AG09319 (cell line): ENCODE data around the gene BRME1.
A peak's percentile ranks its signal among the peaks of the same experiment; 100 is the strongest.

Experiments used
- DNase-seq: peaks from one replicate; pipeline ENCODE4 v3.0.0-alpha.2; 2010; ENCODE audit warnings: low read depth; ENCODE audit errors: extremely low read depth
- TF ChIP-seq, protein P1 (sequence below): IDR thresholded peaks from 2 replicates; pipeline ENCODE4 v1.5.1; 2011; ENCODE audit warnings: low read depth, mild to moderate bottlenecking, inconsistent platforms, low read length, moderate library complexity

BRME1 gene

GRCh38 chr19:13835791-13836723 lies 69.9 kb downstream of the BRME1 start:
- TF ChIP-seq, protein P1, sequence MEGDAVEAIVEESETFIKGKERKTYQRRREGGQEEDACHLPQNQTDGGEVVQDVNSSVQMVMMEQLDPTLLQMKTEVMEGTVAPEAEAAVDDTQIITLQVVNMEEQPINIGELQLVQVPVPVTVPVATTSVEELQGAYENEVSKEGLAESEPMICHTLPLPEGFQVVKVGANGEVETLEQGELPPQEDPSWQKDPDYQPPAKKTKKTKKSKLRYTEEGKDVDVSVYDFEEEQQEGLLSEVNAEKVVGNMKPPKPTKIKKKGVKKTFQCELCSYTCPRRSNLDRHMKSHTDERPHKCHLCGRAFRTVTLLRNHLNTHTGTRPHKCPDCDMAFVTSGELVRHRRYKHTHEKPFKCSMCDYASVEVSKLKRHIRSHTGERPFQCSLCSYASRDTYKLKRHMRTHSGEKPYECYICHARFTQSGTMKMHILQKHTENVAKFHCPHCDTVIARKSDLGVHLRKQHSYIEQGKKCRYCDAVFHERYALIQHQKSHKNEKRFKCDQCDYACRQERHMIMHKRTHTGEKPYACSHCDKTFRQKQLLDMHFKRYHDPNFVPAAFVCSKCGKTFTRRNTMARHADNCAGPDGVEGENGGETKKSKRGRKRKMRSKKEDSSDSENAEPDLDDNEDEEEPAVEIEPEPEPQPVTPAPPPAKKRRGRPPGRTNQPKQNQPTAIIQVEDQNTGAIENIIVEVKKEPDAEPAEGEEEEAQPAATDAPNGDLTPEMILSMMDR = no peak
- DNase-seq = no peak

DNA sequence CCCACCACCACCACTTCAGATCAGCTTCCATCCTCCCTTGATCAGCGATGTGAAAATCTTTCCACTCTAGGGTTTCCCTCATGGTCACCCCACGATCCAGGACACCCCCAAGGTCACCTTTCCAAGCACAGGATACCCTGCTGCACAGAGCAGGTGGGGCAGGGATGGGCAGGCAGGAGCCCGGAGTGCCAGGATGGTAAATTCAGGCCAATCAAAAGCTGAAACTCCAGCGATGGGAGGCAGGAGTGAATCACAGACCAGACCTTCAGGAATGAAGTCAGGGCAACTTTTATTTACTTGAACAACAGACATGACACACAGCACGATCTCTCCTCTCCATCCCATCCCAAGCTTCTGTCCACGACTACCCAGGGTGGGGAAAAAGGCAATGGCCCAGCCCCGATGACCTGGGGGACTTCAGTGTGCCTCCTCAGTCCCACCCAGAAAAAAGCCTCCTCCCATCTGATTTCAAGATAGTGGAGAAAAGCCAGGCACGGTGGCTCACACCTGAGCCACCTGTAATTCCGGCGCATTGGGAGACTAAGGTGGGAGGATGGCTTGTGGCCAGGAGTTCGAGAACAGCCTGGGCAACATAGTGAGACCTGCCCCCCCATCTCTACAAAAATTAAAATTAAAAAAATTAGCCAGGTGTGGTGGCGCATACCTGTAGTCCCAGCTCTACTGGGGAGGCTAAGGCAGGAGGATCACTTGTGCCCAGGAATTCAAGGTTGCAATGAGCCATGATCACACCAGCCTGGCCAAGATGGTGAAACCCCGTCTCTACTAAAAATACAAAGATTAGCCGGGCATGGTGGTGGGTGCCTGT lies 71.5 kb downstream of the BRME1 start:
- no peak for DNase-seq
- TF ChIP-seq, protein P1 = no peak

DNA sequence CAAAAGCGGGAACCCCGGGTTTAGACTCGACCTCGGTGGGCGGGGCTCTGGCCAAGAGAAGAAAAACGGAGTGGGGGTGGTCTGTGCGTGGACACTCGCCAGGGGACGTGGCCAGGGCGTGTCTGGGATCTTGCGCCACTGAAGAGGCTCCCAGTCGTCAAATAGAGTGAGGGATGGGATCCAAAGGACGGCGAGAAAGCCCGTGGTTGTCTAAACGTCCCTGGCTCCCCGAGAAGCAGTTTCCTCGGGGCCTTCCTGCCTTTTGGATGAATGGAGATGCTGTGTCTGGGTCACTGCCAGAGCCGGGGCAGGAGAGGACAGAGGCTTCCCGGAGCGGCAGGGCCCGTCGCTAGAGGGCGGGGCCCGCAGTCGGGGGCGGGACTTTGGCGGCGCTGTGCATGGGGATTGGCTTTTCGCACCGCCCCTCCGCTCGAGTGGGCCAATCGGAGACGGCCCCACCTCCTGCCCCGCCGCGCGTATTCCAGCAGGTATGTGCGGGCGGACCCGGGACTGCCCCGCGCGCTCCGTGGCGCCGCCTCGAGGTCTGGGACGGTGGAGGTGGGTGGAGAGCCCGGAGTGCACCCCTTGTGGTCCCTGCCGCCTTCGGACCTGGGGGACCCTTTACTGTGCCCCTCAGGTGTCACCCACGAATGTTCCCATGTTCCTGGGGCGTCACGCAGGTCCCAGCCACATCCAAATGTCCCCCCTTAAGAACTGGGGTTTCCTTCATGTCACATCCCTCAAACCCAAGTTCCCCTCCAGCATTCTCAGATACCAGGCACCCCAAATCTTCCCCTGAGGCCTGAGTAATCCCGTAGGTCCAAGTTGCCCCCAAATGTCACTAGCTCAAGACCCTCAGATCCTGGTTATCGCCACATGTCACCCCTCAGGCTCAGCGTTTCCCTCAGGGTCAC lies 72.3 kb downstream of the BRME1 start:
- no peak for DNase-seq
- TF ChIP-seq, protein P1 = peak; percentile 36
